HG02970 (cell line): ENCODE data around the gene KRTAP10-8.
"Not testable (repeated sequence)": the region's sequence is repeated elsewhere in the genome, so short reads cannot be mapped to it uniquely, and the experiment has no call there.

Experiments
- ATAC-seq: cut with Tn5 transposase; IDR thresholded peaks from one replicate; pipeline ENCODE4 v1.9.1; 2021; ENCODE audit warnings: mild to moderate bottlenecking, moderate library complexity, moderate number of reproducible peaks; ENCODE audit not compliant: unreplicated experiment, low FRiP score

Gene KRTAP10-8

DNA sequence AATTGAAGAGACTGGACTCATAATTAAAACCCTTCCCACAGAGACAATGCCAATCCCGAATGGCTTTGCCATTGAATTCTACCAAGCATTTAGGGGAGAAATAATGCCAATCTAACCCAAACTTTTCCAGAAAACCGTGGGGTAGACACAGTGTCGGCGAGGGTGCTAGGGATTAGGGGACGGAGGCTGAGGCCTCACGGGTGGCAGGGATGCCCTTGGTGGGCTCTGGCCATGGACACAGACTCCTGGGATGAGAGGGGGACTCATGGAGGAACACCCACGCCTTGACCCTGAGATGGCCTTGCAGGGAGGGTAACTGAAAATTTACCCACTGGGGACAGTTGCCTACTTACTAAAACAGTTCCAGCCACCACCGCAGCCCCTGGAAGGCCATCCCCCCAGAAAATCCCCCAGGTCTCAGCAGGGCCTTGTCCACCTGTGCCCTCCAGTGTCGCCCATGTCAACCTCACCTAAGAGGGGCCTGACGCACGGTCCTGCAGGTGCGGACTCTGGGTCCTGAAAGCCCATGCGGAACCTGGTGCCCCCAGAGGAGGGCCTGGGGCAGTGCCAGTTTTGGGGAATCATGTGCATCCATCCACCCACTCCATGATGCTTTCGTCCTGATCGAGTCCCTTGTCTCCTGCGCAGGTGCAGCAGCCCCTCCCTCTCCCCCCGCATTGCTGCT, 33.4 kb upstream of the KRTAP10-8 start:
- no peak for ATAC-seq

- no peak for ATAC-seq
Observed at GRCh38 chr21:44579056-44579832, 32.6 kb upstream of the KRTAP10-8 start.

DNA sequence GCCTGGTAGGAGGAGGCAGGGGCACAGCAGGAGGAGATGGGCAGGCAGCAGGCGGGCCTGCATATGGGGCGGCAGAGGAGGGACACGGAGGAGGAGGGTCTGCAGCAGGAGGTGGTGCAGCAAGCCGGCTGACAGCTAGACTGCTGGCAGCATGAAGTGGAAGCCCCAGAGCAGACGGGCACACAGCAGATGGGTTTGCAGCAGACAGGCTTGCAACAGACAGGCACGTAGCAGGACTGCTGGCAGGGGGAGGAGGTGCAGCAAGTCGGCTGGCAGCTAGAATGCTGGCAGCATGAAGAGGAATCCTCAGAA, 32.1 kb upstream of the KRTAP10-8 start:
- no peak for ATAC-seq

DNA sequence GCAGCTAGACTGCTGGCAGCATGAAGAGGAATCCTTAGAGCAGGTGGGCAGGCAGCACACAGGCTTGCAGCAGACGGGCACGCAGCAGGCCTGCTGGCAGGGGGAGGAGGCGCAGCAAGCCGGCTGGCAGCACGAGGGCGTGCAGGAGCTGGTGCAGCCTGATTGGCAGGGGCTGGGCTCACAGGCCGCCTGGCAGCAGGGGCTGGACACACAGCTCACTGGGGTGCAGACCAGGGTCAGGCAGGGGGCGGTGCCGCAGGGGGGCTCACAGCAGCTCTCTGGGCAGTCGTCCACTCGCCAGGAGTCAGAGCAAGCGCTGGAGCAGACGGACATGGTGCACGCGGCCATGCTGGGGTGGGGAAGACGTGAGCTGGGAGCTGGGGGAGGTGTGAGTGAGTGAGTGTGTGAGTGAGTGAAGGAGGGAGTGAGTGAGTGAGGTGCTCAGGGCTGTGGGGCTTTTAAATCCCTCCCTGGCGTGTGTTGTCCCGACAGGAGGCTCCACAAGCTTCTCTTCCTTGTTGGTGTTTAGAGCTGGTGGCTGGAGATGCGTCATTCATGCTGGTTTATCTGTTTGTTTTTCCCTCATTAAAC, 31.6 kb upstream of the KRTAP10-8 start, which contains the start of gene KRTAP10-5:
Gene KRTAP10-5, minus strand, starts transcription at position 374 of the 591 bp plus-strand sequence. Its CDS starts 26 bp downstream, at position 348.
- ATAC-seq: not testable (repeated sequence)

DNA sequence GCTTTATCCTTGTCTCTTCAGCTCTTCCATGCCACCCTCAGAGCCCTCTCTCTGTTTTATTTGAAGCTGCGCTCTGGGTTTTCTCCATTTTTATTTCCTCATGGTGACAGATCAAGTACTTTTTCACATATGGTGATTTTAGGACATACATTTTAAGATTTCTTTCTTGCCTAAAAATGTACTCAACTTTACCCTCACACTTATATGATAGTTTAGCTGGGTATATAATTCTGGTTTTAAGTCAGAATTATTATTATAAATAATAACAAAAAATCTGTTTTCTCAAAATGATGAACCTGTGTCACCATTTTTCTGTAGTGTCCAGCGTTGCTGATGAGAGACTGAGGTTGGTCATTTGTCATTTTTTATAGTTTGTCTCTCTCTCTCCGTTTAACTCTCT, 30.7 kb upstream of the KRTAP10-8 start:
- ATAC-seq: no peak

- ATAC-seq: no peak
Observed at GRCh38 chr21:44582055-44582454, 29.8 kb upstream of the KRTAP10-8 start.

- no peak for ATAC-seq
Observed at GRCh38 chr21:44583089-44583799, 28.6 kb upstream of the KRTAP10-8 start.

GRCh38 chr21:44583800-44584147, 28.1 kb upstream of the KRTAP10-8 start:
- ATAC-seq: no peak

DNA sequence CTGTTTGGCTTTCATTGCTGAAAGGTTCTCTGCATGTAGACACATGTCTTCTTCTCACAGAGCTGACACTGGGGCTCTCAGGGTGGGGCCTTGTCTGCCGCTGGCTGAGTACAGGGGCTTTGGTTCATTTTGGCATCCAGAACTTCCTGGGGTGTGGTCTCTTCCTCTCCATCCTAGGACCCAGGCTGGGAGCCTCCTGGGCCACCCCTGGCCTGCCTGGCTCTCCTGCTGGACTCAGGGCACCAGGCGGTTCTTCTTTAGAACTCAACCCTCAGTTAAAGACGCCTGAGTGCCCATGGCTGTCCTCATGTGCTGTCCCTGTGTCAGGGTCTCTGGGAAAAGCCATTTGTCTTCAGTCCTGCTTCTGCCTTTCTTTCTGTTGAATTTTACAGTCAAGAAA, 26.0 kb upstream of the KRTAP10-8 start:
- ATAC-seq: no peak

DNA sequence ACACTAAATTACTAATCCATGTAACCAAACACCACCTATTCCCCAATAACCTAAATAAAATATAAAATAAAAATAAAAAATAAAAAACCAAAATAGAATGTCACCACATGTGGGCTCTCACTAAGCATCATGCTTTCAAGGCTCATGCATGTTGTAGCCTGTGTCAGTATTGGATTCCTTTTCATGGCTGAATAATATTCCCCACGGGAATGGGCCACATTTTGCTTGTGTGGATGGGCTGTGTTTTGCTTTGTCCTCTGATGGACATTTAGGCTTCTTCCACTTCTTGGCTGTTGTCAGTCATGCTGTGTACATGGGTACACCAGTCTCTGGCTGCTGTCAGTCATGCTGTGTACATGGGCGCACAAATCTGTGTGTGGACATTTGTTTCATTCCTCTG, 22.8 kb upstream of the KRTAP10-8 start:
- no peak for ATAC-seq

GRCh38 chr21:44589586-44590305, 22.1 kb upstream of the KRTAP10-8 start:
- ATAC-seq: no peak

- no peak for ATAC-seq
Observed at GRCh38 chr21:44590311-44590721, 21.6 kb upstream of the KRTAP10-8 start.

- not testable (repeated sequence) for ATAC-seq
Observed at GRCh38 chr21:44590897-44591800, 20.7 kb upstream of the KRTAP10-8 start.

GRCh38 chr21:44591801-44592130, 20.1 kb upstream of the KRTAP10-8 start:
- ATAC-seq: not testable (repeated sequence)

DNA sequence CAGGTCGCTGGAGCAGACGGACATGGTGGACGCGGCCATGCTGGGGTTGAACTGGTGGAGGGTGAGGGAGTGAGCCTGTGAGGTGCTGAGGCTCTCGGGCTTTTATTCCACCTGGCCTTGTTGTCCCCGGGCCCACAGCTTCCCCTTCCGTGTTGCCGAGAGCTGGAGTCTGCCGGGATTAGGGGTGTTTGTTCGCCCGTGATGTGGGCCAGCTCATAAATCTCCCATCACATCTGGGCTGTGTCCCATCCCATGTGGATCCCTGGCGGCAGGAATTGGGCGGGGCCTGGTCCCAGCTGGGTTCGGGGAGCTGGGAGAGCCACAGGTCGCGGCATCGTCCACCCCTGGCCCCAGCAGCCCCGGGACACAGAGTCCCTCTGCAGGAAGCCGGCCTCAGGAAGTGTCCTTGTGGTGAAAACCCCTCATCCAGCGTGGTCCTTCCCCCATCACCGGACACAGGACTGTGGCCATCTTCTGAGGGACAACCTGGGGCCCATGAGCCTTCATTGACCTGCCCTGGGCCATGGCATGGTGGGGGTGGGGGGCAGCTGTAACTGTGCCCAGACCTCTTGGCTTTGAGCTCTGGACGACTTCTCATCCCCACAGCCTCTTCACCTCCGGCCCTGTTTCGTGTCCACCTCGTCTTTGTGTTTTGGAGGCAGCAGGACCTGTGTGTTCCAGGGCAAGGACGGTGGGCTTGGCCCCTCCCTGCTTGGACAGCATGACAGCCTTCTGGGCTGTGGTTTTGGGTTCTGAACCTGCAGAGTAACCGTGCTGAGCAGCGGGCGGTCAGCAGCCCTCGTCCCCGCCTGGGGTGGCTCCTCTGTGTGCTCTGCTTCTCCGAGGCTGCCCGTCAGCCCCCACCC, 19.2 kb upstream of the KRTAP10-8 start, which contains the start of gene KRTAP10-6:
Gene KRTAP10-6, minus strand, starts transcription at position 60 of the 866 bp plus-strand sequence. Its CDS starts 21 bp downstream, at position 39.
- no peak for ATAC-seq

DNA sequence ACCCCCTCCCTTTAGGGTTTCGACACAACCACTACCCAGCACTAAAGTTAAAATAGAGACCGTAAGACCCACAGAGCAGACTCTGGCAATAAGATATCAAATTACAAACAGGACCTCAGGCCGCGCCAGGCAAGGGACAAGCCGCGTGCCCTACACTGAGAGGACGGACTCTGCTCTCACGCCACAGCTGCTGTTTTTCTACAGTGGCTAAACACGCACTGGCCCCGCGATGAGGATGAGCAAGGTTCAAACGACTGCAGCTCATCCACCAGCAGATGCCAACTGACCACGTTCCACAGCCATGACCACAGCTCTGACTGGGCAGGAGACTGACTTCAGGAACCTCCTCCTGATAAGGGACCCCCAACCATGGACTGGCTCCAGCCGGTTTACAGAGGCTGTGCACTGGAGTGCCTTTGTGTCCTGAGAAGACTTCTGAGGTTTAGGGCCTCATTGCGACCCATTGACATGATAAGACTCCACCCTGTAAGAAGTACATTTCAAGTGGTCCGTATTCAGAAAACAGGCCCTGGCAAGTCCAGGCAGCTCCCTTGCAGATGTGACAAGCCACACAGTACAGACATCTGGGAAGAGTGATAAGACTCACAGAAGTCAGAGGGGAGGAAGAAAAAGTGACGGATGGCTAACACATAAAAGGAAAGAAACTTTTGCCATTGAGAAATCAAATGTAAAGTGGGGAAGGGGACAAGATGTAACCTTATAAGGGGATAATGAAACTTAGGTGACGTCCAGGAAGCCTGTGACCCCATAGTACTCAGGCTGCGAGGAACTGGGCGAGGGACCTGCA, 18.1 kb upstream of the KRTAP10-8 start:
- no peak for ATAC-seq

GRCh38 chr21:44594406-44594916, 17.4 kb upstream of the KRTAP10-8 start:
- ATAC-seq: no peak
